HepG2 (cell line): Measurements from ENCODE around the gene ATG16L2. TPM values are rescaled to one million over a fixed set of nuclear protein-coding genes. Genes with fewer than 3 reads are reported as not detected.

Source experiments
- FOXK1 ChIP-seq: sonication (generic); formaldehyde crosslinking; IDR thresholded peaks from 2 replicates; pipeline ENCODE4 v1.4.0; 2020; ENCODE audit warnings: low read depth, missing genetic modification reagents, borderline replicate concordance
- HOXD1 ChIP-seq: sonication (generic); formaldehyde crosslinking; IDR thresholded peaks from 2 replicates; pipeline ENCODE4 v1.5.0; 2020; ENCODE audit warnings: missing genetic modification reagents
- IRX3 ChIP-seq: sonication (generic); formaldehyde crosslinking; IDR thresholded peaks from 2 replicates; pipeline ENCODE4 v1.8.1; 2023; ENCODE audit warnings: mild to moderate bottlenecking, low read depth, missing genetic modification reagents, borderline replicate concordance
- KDM2A ChIP-seq: sonication (generic); formaldehyde crosslinking; IDR thresholded peaks from 2 replicates; pipeline ENCODE4 v1.4.0; 2020; ENCODE audit warnings: low read depth, missing genetic modification reagents, borderline replicate concordance
- SNRNP70 ChIP-seq: fragments of 200-400 bp; formaldehyde crosslinking; IDR thresholded peaks from 2 replicates; pipeline ENCODE4 v1.6.1; 2017; ENCODE audit warnings: mild to moderate bottlenecking, low read depth, low read length, moderate library complexity
- SP5 ChIP-seq: IDR thresholded peaks from 2 replicates; pipeline ENCODE4 v1.6.1; 2016; ENCODE audit warnings: low read depth, borderline replicate concordance
- ZNF598 ChIP-seq: sonication (generic); formaldehyde crosslinking; IDR thresholded peaks from 2 replicates; pipeline ENCODE4 v1.5.1; 2020; ENCODE audit warnings: mild to moderate bottlenecking, missing genetic modification reagents, borderline replicate concordance
- ZNF775 ChIP-seq: sonication (generic); formaldehyde crosslinking; IDR thresholded peaks from 2 replicates; pipeline ENCODE4 v1.4.0; 2020; ENCODE audit warnings: missing genetic modification reagents, mild to moderate bottlenecking, moderate library complexity, borderline replicate concordance
- polyA plus RNA-seq, 8 experiments: library from polyadenylated mRNA; depleted of rRNA in 3 of 8; stranded (reverse) in 7 of 8; unstranded in 1 of 8; fragments of >200 nt; fragmentation: Illumina TruSeq in 4 of 8; extraction: Trizol in 4 of 8; gene quantifications; 2 replicates each; pipeline versions ENCODE4 v1.2.1 to v1.2.3, GENCODE V29; 2011 to 2016; ENCODE audit warnings: low read depth in 4 of 8, missing spikeins in 1 of 8, mixed read lengths in 1 of 8; ENCODE audit not compliant: insufficient read depth in 1 of 8
- total RNA-seq, 5 experiments: library from RNA; depleted of rRNA; stranded (reverse); fragments of >200 nt; fragmentation: Illumina TruSeq; extraction: Trizol; gene quantifications; 2 replicates each; pipeline ENCODE4 v1.2.3, GENCODE V29; 2016; ENCODE audit warnings: low read depth in 1 of 5
- TF ChIP-seq, protein P1 (sequence below): sonication (generic); formaldehyde crosslinking; IDR thresholded peaks from 2 replicates; pipeline ENCODE4 v1.8.1; 2023; ENCODE audit warnings: mild to moderate bottlenecking, missing genetic modification reagents
- TF ChIP-seq, protein P2 (sequence below): sonication (generic); formaldehyde crosslinking; IDR thresholded peaks from 2 replicates; pipeline ENCODE4 v1.5.1; 2020; ENCODE audit warnings: mild to moderate bottlenecking, missing genetic modification reagents, borderline replicate concordance
- TF ChIP-seq, protein P3 (sequence below): sonication (generic); formaldehyde crosslinking; IDR thresholded peaks from 2 replicates; pipeline ENCODE4 v1.4.0; 2020; ENCODE audit warnings: missing genetic modification reagents
- TF ChIP-seq, protein P4 (sequence below): IDR thresholded peaks from 2 replicates; pipeline ENCODE4 v1.6.1; 2016; ENCODE audit warnings: low read depth, borderline replicate concordance
- TF ChIP-seq, protein P5 (sequence below): sonication (generic); formaldehyde crosslinking; IDR thresholded peaks from 2 replicates; pipeline ENCODE4 v1.5.0; 2020; ENCODE audit warnings: mild to moderate bottlenecking, missing genetic modification reagents, borderline replicate concordance

The ATG16L2 gene
- total and polyA plus RNA-seq, 2 of the 13 experiments (the other 11 are each of a cell fraction or from before 2014, with no cell fraction given): 6.2 to 14.8 TPM

DNA sequence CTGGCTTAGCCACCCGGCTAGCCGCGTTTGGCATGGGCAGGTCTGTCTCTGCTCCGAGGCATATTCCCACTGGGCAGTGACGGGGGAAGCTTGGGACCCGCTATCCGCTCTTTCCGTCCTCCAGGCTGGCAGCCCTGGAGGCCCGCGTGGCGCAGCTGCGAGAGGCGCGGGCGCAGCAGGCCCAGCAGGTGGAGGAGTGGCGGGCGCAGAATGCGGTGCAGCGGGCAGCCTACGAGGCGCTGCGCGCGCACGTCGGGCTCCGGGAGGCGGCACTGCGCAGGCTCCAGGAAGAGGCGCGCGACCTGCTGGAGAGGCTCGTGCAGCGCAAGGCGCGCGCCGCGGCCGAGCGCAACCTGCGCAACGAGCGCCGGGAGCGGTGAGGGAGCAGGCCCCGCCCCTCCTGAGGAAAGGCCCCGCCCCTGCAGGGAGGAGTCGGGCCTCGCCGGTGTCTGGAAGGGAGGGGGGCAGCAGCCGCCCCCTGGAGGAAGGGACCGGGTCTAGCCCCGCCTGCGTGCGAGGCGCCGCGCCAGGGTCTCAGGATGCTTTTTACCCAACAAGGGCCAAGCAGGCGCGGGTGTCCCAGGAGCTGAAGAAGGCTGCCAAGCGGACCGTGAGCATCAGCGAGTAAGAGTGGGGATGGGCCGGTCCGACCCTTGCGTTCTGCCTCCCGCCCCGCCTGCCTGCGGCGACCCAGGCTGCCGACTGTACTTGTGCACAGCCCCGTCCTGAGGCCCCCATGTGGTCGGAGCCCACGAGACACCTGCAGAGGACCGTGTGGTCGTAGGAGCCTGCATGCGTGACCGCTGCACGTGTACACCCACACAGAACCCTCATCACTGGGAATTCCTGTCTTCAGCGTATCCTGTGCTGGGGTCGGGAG is 7.9 kb downstream of the ATG16L2 start (continued):
- TF ChIP-seq, protein P1, sequence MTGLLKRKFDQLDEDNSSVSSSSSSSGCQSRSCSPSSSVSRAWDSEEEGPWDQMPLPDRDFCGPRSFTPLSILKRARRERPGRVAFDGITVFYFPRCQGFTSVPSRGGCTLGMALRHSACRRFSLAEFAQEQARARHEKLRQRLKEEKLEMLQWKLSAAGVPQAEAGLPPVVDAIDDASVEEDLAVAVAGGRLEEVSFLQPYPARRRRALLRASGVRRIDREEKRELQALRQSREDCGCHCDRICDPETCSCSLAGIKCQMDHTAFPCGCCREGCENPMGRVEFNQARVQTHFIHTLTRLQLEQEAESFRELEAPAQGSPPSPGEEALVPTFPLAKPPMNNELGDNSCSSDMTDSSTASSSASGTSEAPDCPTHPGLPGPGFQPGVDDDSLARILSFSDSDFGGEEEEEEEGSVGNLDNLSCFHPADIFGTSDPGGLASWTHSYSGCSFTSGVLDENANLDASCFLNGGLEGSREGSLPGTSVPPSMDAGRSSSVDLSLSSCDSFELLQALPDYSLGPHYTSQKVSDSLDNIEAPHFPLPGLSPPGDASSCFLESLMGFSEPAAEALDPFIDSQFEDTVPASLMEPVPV (CRISPR knock-in tag): no peak
- TF ChIP-seq SP5: no peak
- peak; percentile 69; the same call in 1 of the 2 replicates for TF ChIP-seq KDM2A (CRISPR knock-in tag)
- TF ChIP-seq ZNF598 (CRISPR knock-in tag): no peak
- TF ChIP-seq ZNF775: no peak
- TF ChIP-seq HOXD1: no peak
- peak; percentile 94 for TF ChIP-seq SNRNP70
- no peak for TF ChIP-seq FOXK1 (CRISPR knock-in tag)
- TF ChIP-seq, protein P2, sequence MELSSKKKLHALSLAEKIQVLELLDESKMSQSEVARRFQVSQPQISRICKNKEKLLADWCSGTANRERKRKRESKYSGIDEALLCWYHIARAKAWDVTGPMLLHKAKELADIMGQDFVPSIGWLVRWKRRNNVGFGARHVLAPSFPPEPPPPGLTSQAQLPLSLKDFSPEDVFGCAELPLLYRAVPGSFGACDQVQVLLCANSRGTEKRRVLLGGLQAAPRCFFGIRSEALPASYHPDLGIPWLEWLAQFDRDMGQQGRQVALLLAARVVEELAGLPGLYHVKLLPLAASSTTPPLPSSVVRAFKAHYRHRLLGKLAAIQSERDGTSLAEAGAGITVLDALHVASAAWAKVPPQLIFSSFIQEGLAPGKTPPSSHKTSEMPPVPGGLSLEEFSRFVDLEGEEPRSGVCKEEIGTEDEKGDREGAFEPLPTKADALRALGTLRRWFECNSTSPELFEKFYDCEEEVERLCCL: no peak
- TF ChIP-seq, protein P3, sequence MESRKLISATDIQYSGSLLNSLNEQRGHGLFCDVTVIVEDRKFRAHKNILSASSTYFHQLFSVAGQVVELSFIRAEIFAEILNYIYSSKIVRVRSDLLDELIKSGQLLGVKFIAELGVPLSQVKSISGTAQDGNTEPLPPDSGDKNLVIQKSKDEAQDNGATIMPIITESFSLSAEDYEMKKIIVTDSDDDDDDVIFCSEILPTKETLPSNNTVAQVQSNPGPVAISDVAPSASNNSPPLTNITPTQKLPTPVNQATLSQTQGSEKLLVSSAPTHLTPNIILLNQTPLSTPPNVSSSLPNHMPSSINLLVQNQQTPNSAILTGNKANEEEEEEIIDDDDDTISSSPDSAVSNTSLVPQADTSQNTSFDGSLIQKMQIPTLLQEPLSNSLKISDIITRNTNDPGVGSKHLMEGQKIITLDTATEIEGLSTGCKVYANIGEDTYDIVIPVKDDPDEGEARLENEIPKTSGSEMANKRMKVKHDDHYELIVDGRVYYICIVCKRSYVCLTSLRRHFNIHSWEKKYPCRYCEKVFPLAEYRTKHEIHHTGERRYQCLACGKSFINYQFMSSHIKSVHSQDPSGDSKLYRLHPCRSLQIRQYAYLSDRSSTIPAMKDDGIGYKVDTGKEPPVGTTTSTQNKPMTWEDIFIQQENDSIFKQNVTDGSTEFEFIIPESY (CRISPR knock-in tag): 0 out of 2 replicates have a peak, but pooled peaks have one; percentile 20
- TF ChIP-seq, protein P4, sequence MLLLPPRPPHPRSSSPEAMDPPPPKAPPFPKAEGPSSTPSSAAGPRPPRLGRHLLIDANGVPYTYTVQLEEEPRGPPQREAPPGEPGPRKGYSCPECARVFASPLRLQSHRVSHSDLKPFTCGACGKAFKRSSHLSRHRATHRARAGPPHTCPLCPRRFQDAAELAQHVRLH (CRISPR knock-in tag): 0 out of 2 replicates have a peak, but pooled peaks have one; percentile 32
- 0 out of 2 replicates have a peak, but pooled peaks have one; percentile 62 for TF ChIP-seq IRX3 (CRISPR knock-in tag)
- TF ChIP-seq, protein P5, sequence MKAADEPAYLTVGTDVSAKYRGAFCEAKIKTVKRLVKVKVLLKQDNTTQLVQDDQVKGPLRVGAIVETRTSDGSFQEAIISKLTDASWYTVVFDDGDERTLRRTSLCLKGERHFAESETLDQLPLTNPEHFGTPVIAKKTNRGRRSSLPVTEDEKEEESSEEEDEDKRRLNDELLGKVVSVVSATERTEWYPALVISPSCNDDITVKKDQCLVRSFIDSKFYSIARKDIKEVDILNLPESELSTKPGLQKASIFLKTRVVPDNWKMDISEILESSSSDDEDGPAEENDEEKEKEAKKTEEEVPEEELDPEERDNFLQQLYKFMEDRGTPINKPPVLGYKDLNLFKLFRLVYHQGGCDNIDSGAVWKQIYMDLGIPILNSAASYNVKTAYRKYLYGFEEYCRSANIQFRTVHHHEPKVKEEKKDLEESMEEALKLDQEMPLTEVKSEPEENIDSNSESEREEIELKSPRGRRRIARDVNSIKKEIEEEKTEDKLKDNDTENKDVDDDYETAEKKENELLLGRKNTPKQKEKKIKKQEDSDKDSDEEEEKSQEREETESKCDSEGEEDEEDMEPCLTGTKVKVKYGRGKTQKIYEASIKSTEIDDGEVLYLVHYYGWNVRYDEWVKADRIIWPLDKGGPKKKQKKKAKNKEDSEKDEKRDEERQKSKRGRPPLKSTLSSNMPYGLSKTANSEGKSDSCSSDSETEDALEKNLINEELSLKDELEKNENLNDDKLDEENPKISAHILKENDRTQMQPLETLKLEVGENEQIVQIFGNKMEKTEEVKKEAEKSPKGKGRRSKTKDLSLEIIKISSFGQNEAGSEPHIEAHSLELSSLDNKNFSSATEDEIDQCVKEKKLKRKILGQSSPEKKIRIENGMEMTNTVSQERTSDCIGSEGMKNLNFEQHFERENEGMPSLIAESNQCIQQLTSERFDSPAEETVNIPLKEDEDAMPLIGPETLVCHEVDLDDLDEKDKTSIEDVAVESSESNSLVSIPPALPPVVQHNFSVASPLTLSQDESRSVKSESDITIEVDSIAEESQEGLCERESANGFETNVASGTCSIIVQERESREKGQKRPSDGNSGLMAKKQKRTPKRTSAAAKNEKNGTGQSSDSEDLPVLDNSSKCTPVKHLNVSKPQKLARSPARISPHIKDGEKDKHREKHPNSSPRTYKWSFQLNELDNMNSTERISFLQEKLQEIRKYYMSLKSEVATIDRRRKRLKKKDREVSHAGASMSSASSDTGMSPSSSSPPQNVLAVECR (CRISPR knock-in tag): peak; percentile 38
